GM19099 (cell line): ENCODE results near the gene TSPAN31.

Experiments
- POLR2A ChIP-seq: IDR thresholded peaks from 3 replicates; pipeline ENCODE4 v1.6.1; 2011; ENCODE audit warnings: low read depth; ENCODE audit not compliant: insufficient read length; ENCODE audit errors: extremely low read depth

Gene TSPAN31

DNA sequence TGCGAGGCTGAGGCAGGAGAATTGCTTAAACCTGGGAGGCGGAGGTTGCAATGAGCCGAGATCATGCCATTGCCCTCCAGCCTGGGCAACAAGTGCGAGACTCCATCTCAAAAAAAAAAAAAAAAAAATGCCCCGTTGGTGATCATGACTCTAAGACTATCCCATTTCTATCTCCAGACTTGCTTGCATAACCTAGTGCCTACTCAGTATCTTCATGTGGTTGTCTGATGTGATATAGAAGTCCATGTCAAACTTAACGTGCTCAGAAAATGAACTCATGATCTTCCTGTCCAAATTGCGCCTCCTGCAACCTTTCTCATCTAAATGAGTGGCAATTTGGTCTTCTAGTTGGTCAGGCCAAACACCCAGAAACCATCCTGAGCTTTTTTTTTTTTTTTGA is 33.1 kb downstream of the TSPAN31 start:
- no peak for TF ChIP-seq POLR2A

DNA sequence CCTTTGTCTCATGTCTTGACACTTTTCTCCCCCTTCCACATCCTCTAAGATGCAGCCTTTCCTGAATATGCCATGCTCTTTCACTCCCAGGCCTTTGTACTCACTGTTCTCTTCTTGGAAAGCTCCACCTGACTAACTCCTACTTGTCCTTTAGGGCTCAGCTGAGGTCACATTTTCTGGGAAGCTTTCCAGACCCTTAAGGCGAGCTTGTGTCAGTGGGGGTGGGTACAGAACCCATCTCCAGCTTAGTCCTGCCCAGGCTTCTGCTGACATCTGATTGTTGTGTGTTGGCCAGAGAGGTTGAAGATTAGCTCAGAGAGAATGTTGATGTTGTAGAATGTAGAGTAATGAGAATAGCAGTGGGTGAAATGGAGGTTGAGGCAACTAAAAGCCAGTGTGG is 34.9 kb downstream of the TSPAN31 start:
- TF ChIP-seq POLR2A = no peak

DNA sequence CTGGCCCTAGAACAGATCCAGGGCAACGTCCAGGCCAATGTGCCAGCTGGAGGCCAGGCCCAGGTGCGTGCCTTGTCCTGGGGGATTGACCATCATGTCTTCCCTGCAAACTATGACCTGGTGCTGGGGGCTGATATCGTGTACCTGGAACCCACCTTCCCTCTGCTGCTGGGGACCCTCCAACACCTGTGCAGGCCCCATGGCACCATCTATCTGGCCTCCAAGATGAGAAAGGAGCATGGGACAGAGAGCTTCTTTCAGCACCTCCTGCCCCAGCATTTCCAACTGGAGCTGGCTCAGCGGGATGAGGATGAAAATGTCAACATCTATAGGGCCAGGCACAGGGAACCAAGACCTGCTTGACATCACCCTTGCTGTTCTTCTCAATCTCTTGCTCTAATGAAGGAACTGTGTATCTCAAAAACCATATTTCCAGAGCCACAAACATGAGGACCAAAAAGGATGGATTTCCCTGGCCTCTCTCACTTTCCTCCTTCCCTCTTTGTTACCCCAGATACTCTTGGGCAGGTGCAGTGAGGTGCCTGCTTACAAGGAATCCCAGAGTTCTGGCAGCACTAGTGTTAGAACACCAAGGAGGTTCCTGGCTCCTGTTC is 35.6 kb downstream of the TSPAN31 start:
- TF ChIP-seq POLR2A = no peak

DNA sequence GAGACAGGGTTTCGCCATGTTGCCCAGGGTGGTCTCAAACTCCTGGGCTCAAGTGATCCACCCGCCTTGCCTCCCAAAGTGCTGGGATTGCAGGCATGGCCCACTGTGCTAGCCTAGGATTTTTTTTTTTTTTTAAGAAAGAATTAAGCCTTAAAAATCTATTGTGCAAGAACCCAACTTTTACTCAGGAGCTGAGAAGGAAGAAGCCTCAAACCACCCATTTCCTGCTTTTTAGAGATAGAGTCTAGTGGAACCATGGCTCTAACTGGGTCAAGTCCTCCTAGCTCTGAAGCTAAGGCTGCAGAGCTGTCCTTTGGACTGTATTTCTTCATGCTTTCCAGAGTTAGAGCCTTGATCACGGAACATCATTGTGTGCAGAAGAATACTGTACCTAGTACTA is 36.4 kb downstream of the TSPAN31 start:
- TF ChIP-seq POLR2A = no peak

DNA sequence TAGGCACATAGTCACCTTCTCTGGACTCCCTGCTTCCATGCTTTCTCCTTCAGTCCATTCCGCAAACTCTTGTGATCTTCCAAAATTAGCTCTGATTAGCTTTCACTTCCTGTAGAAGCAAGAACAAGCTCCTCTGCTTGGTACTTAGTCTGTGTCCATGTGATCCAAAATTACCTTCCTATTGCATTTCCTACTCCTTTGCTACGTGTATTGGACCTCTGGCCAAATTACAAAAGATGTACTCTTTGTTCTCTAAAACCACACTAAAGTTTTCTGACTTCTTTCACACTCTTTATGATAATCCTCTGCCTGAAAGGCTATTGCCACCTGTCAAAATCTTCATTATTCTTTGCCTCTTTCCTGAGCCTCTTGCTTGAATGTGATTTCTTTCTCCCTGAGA is 37.0 kb downstream of the TSPAN31 start:
- no peak for TF ChIP-seq POLR2A

DNA sequence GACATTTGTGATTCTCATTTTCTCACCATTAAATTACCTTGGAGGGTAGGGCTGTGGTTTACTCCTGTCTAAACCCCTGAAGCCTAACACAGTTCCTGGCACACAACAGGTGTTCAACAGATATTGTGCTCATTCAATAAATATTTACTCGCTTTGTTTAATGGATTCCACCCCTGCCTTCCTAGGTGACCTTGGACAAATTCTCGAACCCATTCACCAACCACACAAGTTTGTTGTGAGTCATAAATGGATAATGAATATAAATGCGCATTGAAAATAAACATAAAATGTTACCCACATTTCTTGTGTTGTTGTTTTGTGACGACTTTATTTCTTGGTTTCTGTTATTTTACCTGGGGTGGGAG is 37.4 kb downstream of the TSPAN31 start:
- no peak for TF ChIP-seq POLR2A

DNA sequence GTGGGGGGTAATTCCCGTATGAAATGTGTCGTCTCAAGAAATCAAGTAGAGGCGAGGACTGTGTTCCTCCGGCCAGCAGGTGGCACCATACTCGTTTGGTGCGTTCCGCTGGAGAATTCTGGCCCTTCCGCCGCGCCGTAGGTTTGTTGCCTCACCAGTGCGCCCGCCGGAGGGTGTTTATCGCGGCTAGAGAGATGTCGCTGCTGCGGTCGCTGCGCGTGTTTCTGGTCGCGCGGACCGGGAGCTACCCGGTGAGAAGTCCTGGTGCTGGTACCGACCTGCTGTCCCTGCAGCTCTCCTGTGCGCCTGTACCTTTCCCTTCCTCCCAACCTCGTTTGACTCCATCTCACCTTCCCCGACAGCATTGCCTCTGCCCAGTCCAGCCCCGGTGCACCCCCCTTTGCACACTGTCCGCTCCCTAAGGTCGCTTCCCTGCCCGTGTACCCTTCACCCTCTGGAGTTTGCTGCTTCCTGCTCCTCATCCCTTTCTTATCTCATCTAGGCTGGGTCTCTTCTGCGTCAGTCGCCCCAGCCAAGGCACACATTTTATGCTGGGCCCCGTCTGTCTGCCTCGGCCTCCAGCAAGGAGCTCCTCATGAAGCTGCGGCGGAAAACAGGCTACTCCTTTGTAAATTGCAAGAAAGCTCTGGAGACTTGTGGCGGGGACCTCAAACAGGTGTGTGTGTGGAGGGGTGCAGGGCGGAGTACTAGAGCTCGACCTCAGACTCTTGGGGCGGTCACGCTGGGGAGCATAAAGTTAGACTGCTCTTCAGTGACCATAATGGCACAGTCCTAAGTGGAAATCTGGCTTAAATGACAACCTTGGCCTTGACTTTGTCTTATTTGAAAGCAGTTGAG is 38.0 kb downstream of the TSPAN31 start, which contains the start of gene TSFM:
TSS of gene TSFM (plus strand) at position 180 of the 858 bp plus-strand sequence. CDS start at position 195, 15 bp downstream.
- peak; percentile 90 for TF ChIP-seq POLR2A

DNA sequence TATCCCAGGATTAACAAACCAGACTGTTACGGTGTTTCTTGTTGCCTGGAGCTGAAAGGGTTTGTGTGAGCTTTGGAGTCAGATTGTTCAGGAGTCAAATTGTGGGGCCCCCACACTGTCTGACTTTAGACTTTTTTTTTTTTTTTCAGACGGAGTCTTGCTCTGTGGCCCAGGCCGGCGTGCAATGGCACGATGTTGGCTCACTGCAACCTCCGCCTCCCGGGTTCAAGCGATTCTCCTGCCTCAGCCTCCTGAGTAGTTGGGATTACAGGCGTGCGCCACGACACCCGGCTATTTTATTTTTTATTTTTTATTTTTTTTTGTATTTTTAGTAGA is 38.6 kb downstream of the TSPAN31 start:
- no peak for TF ChIP-seq POLR2A

DNA sequence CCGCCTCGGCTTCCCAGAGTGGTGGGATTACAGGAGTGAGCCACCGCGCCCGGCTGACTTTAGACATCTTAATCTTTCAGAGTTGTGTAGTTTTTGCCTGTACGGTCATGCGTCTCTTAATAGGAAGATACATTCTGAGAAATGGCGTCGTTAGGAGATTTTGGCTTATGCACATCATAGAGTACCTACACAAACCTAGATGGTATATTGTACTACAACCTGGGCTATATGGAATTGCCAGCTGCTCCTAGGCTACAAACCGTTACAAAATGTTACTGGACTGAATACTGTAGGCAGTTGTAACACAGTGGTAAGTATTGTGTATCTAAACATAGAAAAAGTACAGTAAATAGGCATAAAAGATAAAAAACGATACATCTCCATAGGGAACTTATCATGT is 39.0 kb downstream of the TSPAN31 start:
- no peak for TF ChIP-seq POLR2A

DNA sequence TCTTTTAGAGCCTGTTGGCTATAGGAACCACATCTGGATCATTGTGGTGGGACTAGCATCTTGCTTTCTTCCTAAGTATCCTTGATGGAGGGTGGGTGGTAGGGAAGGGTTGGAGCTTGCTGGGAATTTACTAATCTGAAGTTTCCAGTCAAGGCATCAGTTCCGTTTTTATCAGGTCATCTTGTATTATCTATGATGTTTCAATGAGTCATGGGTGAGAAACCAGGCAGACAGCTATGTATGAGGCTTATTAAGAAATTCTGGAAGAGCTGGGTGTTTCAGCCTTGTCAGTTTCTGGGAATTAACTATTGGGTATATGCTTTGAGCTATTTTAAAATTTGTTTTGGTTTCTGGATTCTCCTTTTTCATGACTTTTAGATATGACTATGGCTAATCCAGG is 49.1 kb downstream of the TSPAN31 start:
- no peak for TF ChIP-seq POLR2A

DNA sequence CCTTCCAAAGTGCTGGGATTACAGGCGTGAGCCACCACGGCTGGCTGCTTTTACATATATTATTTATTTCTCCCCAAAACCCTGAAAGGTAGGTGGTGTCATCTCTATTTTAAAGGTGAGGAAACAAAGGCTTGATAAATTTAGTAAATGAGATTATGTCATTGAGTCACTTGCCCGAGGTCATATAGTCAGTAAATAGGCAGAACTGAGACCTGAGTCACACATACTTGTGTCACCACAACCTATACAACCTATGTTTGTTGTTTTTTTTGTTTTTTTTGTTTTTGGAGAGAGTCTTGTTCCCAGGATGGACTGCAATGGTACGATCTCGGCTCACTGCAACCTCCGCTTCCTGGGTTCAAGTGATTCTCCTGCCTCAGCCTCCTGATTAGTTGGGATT is 50.5 kb downstream of the TSPAN31 start:
- no peak for TF ChIP-seq POLR2A

DNA sequence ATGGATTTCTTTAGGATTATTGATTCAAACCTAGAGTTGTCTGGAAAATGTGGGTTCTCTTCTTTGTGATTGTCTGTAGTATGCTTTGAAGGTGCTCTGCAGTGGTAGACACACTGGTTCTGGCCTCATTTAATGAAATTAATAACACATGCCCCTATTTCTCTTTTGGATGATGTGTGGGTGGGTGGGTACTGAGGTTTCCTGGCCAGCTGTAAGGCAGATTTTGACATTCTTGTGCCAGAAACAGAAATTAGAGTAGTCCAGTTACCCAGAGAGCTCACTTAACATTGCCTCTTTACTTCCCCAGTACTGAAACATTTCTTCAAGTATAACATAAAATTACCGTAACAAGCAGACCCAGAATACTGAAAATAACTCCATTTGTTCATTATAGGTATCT is 52.2 kb downstream of the TSPAN31 start:
- no peak for TF ChIP-seq POLR2A

DNA sequence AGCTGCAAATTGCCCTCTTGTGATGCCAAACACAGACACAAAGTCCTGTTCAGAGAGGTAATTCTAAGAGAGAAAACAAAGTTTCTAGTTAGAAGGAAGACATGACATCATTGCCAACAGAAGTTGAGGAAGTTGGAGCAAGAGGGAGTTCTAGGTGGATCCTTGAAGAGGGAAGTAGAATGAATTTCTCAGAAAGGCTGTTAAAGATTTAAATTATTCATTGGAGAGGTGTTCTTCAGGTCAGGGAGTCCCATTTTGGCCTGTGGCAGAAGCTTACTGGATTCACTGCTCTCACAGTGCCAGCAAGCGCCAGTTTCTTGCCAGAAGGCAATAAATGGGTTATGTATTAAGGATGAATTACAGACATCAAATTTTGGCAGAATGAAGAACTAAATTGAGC is 53.1 kb downstream of the TSPAN31 start:
- TF ChIP-seq POLR2A = no peak
